Stimulated activated memory B cell treated with anti-CD40 and anti-IgM and Interleukin-4, amounts not matched to agents 10 μg/mL and 1 μg/mL and 100 μg/mL, for 72 hours (primary cell): Measurements from ENCODE around the gene AP4M1.

Source experiments
- ATAC-seq: fragments of 150-1000 bp; cut with Tn5 transposase; 2 replicates; pipeline ENCODE4 v1.10.0; 2021
- H3K27ac Mint-ChIP-seq: one replicate; pipeline ENCODE4 v1.8.0; 2022; ENCODE audit warnings: mild to moderate bottlenecking, mixed read lengths
- H3K27me3 Mint-ChIP-seq: one replicate; pipeline ENCODE4 v1.8.0; 2022; ENCODE audit warnings: mixed read lengths
- H3K36me3 Mint-ChIP-seq: one replicate; pipeline ENCODE4 v1.8.0; 2022; ENCODE audit warnings: mixed read lengths
- H3K4me1 Mint-ChIP-seq: one replicate; pipeline ENCODE4 v1.8.0; 2022; ENCODE audit warnings: mixed read lengths
- H3K4me3 Mint-ChIP-seq: one replicate; pipeline ENCODE4 v1.8.0; 2022; ENCODE audit warnings: mild to moderate bottlenecking, moderate library complexity, mixed read lengths
- H3K9me3 Mint-ChIP-seq: one replicate; pipeline ENCODE4 v1.8.0; 2022; ENCODE audit warnings: mixed read lengths

Gene AP4M1

GRCh38 chr7:100115026-100115425, 13.6 kb downstream of the AP4M1 start:
- H3K4me1 Mint-ChIP-seq, result peaks cover 23% of the 10 kb centered on the region
- H3K36me3 Mint-ChIP-seq, result peaks cover 34% of the 10 kb centered on the region
- H3K9me3 Mint-ChIP-seq, result no peaks in the 10 kb centered on the region
- H3K27me3 Mint-ChIP-seq, result no peaks in the 10 kb centered on the region
- H3K4me3 Mint-ChIP-seq, result no peak overlapping the region
- H3K27ac Mint-ChIP-seq, result no peak overlapping the region
- ATAC-seq, result no peak

- Mint-ChIP-seq H3K4me3 (peak overlapping the region; percentile 99), H3K27me3 (no peaks in the 10 kb centered on the region), H3K9me3 (no peaks in the 10 kb centered on the region), H3K36me3 (peaks cover 6% of the 10 kb centered on the region), H3K4me1 (peaks cover 31% of the 10 kb centered on the region), H3K27ac (peak overlapping the region; percentile 97)
- ATAC-seq, result no peak
These were observed 17.1 kb downstream of the AP4M1 start for GRCh38 chr7:100118388-100119071.

GRCh38 chr7:100119072-100119969, 17.9 kb downstream of the AP4M1 start, which contains the start of the genes CNPY4 and TAF6:
CNPY4 (plus strand) TSS chr7:100119634; CDS start chr7:100119745, 111 bp downstream.
TAF6 (minus strand) TSS chr7:100119358; CDS start chr7:100114209, 5,149 bp downstream.
- Mint-ChIP-seq H3K4me3 (peak within 1 kb of the TSS; percentile 99), H3K4me1 (peaks cover 28% of the 10 kb centered on the region), H3K36me3 (no peaks in the 10 kb centered on the region), H3K9me3 (no peaks in the 10 kb centered on the region), H3K27ac (peak within 1 kb of the TSS; percentile 97), H3K27me3 (no peaks in the 10 kb centered on the region)
- ATAC-seq, result peak; percentile 91

- no peaks in the 10 kb centered on the region for H3K27me3 Mint-ChIP-seq
- no peaks in the 10 kb centered on the region for H3K36me3 Mint-ChIP-seq
- peak overlapping the region; percentile 99 for H3K4me3 Mint-ChIP-seq
- peak overlapping the region; percentile 97 for H3K27ac Mint-ChIP-seq
- peak; percentile 69 for ATAC-seq
- H3K4me1 Mint-ChIP-seq, result peaks cover 36% of the 10 kb centered on the region
- no peaks in the 10 kb centered on the region for H3K9me3 Mint-ChIP-seq
These were observed 18.7 kb downstream of the AP4M1 start for GRCh38 chr7:100119970-100120732.

GRCh38 chr7:100120733-100121036, 19.2 kb downstream of the AP4M1 start:
- Mint-ChIP-seq H3K36me3 (no peaks in the 10 kb centered on the region), H3K4me1 (peaks cover 39% of the 10 kb centered on the region), H3K4me3 (peak overlapping the region; percentile 99), H3K27me3 (no peaks in the 10 kb centered on the region), H3K9me3 (no peaks in the 10 kb centered on the region), H3K27ac (no peak overlapping the region)
- no peak for ATAC-seq

GRCh38 chr7:100122067-100122466, 20.6 kb downstream of the AP4M1 start:
- H3K4me3 Mint-ChIP-seq, result no peak overlapping the region
- no peak for ATAC-seq
- H3K36me3 Mint-ChIP-seq, result no peaks in the 10 kb centered on the region
- H3K27me3 Mint-ChIP-seq, result no peaks in the 10 kb centered on the region
- H3K4me1 Mint-ChIP-seq, result peaks cover 47% of the 10 kb centered on the region
- no peak overlapping the region for H3K27ac Mint-ChIP-seq
- no peaks in the 10 kb centered on the region for H3K9me3 Mint-ChIP-seq

GRCh38 chr7:100122568-100122967, 21.1 kb downstream of the AP4M1 start:
- no peaks in the 10 kb centered on the region for H3K36me3 Mint-ChIP-seq
- peaks cover 47% of the 10 kb centered on the region for H3K4me1 Mint-ChIP-seq
- no peak overlapping the region for H3K27ac Mint-ChIP-seq
- H3K27me3 Mint-ChIP-seq, result no peaks in the 10 kb centered on the region
- H3K9me3 Mint-ChIP-seq, result no peaks in the 10 kb centered on the region
- ATAC-seq, result no peak
- H3K4me3 Mint-ChIP-seq, result no peak overlapping the region

GRCh38 chr7:100124301-100125230, 23.1 kb downstream of the AP4M1 start:
- Mint-ChIP-seq H3K4me1 (peaks cover 41% of the 10 kb centered on the region), H3K27ac (peak overlapping the region; percentile 98), H3K27me3 (no peaks in the 10 kb centered on the region), H3K9me3 (no peaks in the 10 kb centered on the region), H3K4me3 (peak overlapping the region; percentile 1), H3K36me3 (no peaks in the 10 kb centered on the region)
- no peak for ATAC-seq

GRCh38 chr7:100126239-100126930, 24.9 kb downstream of the AP4M1 start:
- ATAC-seq, result no peak
- Mint-ChIP-seq H3K4me3 (peak overlapping the region; percentile 99), H3K36me3 (no peaks in the 10 kb centered on the region), H3K27ac (peak overlapping the region; percentile 98), H3K4me1 (peaks cover 35% of the 10 kb centered on the region), H3K9me3 (no peaks in the 10 kb centered on the region), H3K27me3 (no peaks in the 10 kb centered on the region)

GRCh38 chr7:100126931-100127865, 25.8 kb downstream of the AP4M1 start, which contains the start of gene MBLAC1:
MBLAC1 (plus strand) TSS chr7:100126967; CDS start chr7:100127396, 429 bp downstream.
- ATAC-seq, result peak; percentile 90
- H3K27me3 Mint-ChIP-seq, result no peaks in the 10 kb centered on the region
- H3K4me3 Mint-ChIP-seq, result peak within 1 kb of the TSS; percentile 99
- no peaks in the 10 kb centered on the region for H3K9me3 Mint-ChIP-seq
- H3K36me3 Mint-ChIP-seq, result no peaks in the 10 kb centered on the region
- peak within 1 kb of the TSS; percentile 98 for H3K27ac Mint-ChIP-seq
- H3K4me1 Mint-ChIP-seq, result peaks cover 40% of the 10 kb centered on the region

GRCh38 chr7:100127866-100128636, 26.6 kb downstream of the AP4M1 start:
- no peaks in the 10 kb centered on the region for H3K27me3 Mint-ChIP-seq
- peak; percentile 6 for ATAC-seq
- H3K36me3 Mint-ChIP-seq, result no peaks in the 10 kb centered on the region
- peaks cover 48% of the 10 kb centered on the region for H3K4me1 Mint-ChIP-seq
- H3K9me3 Mint-ChIP-seq, result no peaks in the 10 kb centered on the region
- H3K27ac Mint-ChIP-seq, result peak overlapping the region; percentile 98
- H3K4me3 Mint-ChIP-seq, result peak overlapping the region; percentile 99

- ATAC-seq, result no peak
- no peak overlapping the region for H3K4me3 Mint-ChIP-seq
These were observed 27.2 kb downstream of the AP4M1 start for GRCh38 chr7:100128637-100128963.

More at GRCh38 chr7:100128637-100128963, 27.2 kb downstream of the AP4M1 start:
- Mint-ChIP-seq H3K36me3 (no peaks in the 10 kb centered on the region), H3K9me3 (no peaks in the 10 kb centered on the region), H3K27ac (no peak overlapping the region), H3K4me1 (peaks cover 48% of the 10 kb centered on the region), H3K27me3 (no peaks in the 10 kb centered on the region)
